Endothelial cell of umbilical vein (primary cell): Measurements from ENCODE around the gene CXCR6. TPM values are rescaled to one million over a fixed set of nuclear protein-coding genes. Genes with fewer than 3 reads are reported as not detected.

Experiments used
- BruUV-seq: library from RNA; stranded (reverse); fragments of 400-500 nt; replicated peaks from 2 replicates; lab custom pipeline; 2021; lab: Mats Ljungman, UMichigan
- CTCF ChIA-PET: fragments of 300-600, 350-600 bp; sonication (Branson Sonifier 250); formaldehyde crosslinking; loops from one replicate; lab custom pipeline; 2021; ENCODE audit warnings: antibody characterized with exemption, inconsistent platforms; lab: Charles Lee
- POLR2A ChIA-PET: fragments of 300-600, 350-600 bp; sonication (Branson Sonifier 250); formaldehyde crosslinking; loops from one replicate; lab custom pipeline; 2021; ENCODE audit warnings: antibody characterized with exemption, inconsistent platforms; lab: Charles Lee
- DNase-seq: peaks from one replicate; pipeline ENCODE4 v3.0.0-alpha.2; 2011; ENCODE audit warnings: low read depth, low spot score
- FAIRE-seq: peaks from 2 replicates; lab custom pipeline; 2011; peaks lifted over from hg19 to GRCh38; lab: Jason Lieb, UNC
- H2AFZ ChIP-seq: 2 replicates; pipeline ENCODE4 v1.6.0; 2012; ENCODE audit warnings: low read depth, low read length, control low read depth, inconsistent platforms
- H3K27ac ChIP-seq: 2 replicates; pipeline ENCODE4 v1.5.1; 2011; ENCODE audit warnings: low read depth, mild to moderate bottlenecking, control low read depth, low read length, moderate library complexity; ENCODE audit not compliant: insufficient read depth
- H3K27me3 ChIP-seq, 2 experiments: 2 replicates each; pipeline versions ENCODE4 v1.6.0 to v1.6.1; 2011; ENCODE audit warnings: low read length in 2 of 2, mixed read lengths in 1 of 2; ENCODE audit not compliant: control insufficient read depth in 2 of 2, insufficient read depth in 2 of 2
- H3K36me3 ChIP-seq, 2 experiments: 2 replicates in 1 of 2; 3 replicates in 1 of 2; pipeline ENCODE4 v1.5.1; 2011; ENCODE audit warnings: low read length in 2 of 2, mild to moderate bottlenecking in 1 of 2, moderate library complexity in 1 of 2; ENCODE audit not compliant: control insufficient read depth in 2 of 2, insufficient read depth in 2 of 2; ENCODE audit errors: extremely low read depth in 1 of 2
- H3K4me1 ChIP-seq: 3 replicates; pipeline ENCODE4 v1.5.1; 2011; ENCODE audit warnings: mild to moderate bottlenecking, low read length; ENCODE audit not compliant: control insufficient read depth, insufficient read depth; ENCODE audit errors: extremely low read depth
- H3K4me2 ChIP-seq: 2 replicates; pipeline ENCODE4 v1.6.1; 2011; ENCODE audit warnings: low read length, control low read depth, mixed read lengths; ENCODE audit not compliant: insufficient read depth
- H3K4me3 ChIP-seq, 3 experiments: fragments of 200-600 bp in 1 of 3; sonication (generic), shearing (Covaris generic) in 1 of 3; replicated peaks in 1 of 3; 2 replicates each; pipeline ENCODE4 v1.5.1; 2011 to 2016; ENCODE audit warnings: control low read depth in 3 of 3, low read length in 3 of 3, mild to moderate bottlenecking in 2 of 3, inconsistent platforms in 1 of 3, low read depth in 1 of 3, moderate library complexity in 1 of 3; ENCODE audit not compliant: insufficient read depth in 1 of 3
- H3K79me2 ChIP-seq: 2 replicates; pipeline ENCODE4 v1.6.0; 2012; ENCODE audit warnings: low read length, inconsistent platforms; ENCODE audit not compliant: control insufficient read depth, insufficient read depth
- H3K9ac ChIP-seq: replicated peaks from 2 replicates; pipeline ENCODE3; 2011; ENCODE audit warnings: low read length, control low read depth; ENCODE audit not compliant: insufficient read depth; ENCODE audit errors: extremely low read depth
- H3K9me1 ChIP-seq: replicated peaks from 3 replicates; pipeline ENCODE4 v1.6.0; 2011; ENCODE audit warnings: mild to moderate bottlenecking, low read length; ENCODE audit not compliant: control insufficient read depth, insufficient read depth; ENCODE audit errors: extremely low read depth
- H3K9me3 ChIP-seq: replicated peaks from 2 replicates; pipeline ENCODE4 v1.5.1; 2012; ENCODE audit warnings: low read length, inconsistent platforms; ENCODE audit not compliant: control insufficient read depth, insufficient read depth
- H4K20me1 ChIP-seq: replicated peaks from 2 replicates; pipeline ENCODE3; 2011; ENCODE audit warnings: mild to moderate bottlenecking, low read length; ENCODE audit not compliant: control insufficient read depth, insufficient read depth; ENCODE audit errors: extremely low read depth
- EZH2 ChIP-seq: IDR thresholded peaks from 2 replicates; pipeline ENCODE4 v1.6.1; 2012; ENCODE audit warnings: borderline replicate concordance, low read depth, mild to moderate bottlenecking, moderate library complexity, low read length, inconsistent platforms; ENCODE audit not compliant: severe bottlenecking
- FOS ChIP-seq: IDR thresholded peaks from 2 replicates; pipeline ENCODE4 v1.6.1; 2011; ENCODE audit warnings: mild to moderate bottlenecking, low read length, moderate library complexity, borderline replicate concordance; ENCODE audit not compliant: insufficient read depth
- MYC ChIP-seq: IDR thresholded peaks from one replicate; pipeline ENCODE4 v1.6.1; 2011; ENCODE audit warnings: mild to moderate bottlenecking, low read depth, low read length
- dilution Hi-C: fragments of 300-500 bp; cut with MboI; formaldehyde crosslinking; loops from one replicate; pipeline ENCODE4 v1.15.0; 2019; ENCODE audit warnings: low sequenced_read_pairs; ENCODE audit not compliant: extremely low pct_ligation_motif_present
- intact Hi-C: fragments of 100-400 bp; cut with micrococcal nuclease; formaldehyde crosslinking; loops from one replicate; pipeline ENCODE4 v1.10.0; 2022
- polyA plus RNA-seq, 4 experiments: library from polyadenylated mRNA; depleted of rRNA in 3 of 4; stranded (reverse) in 3 of 4; unstranded in 1 of 4; fragments of >200 nt; gene quantifications; 2 replicates each; pipeline versions ENCODE4 v1.2.1 to v1.2.3, GENCODE V29; 2011 to 2012; ENCODE audit warnings: missing spikeins in 1 of 4
- total RNA-seq: library from RNA; stranded (reverse); gene quantifications from 2 replicates; pipeline ENCODE4 v1.2.3, GENCODE V29; 2021

The CXCR6 gene
- total and polyA plus RNA-seq, 2 donors (not counting 3 experiments of a cell fraction or from before 2014, with no cell fraction given): not detected

GRCh38 chr3:45986303-45986982 lies 43.2 kb downstream of the CXCR6 start:
- H3K36me3 ChIP-seq: peaks cover 11 to 12% of the 10 kb centered on the region in 2 experiments
- POLR2A ChIA-PET: no interaction called here
- CTCF ChIA-PET: interaction anchor here (0.9 to 2.1 kb wide), 4 partner anchors 13 to 441 kb away, joined by 3 to 8 read pairs (median 4); no protein-coding TSS in a partner anchor
- H2AFZ ChIP-seq: peak overlapping the region; percentile 5
- H3K4me2 ChIP-seq: no peak overlapping the region
- H3K4me1 ChIP-seq: peaks cover 38% of the 10 kb centered on the region
- no peaks in the 10 kb centered on the region for H3K27me3 ChIP-seq
- BruUV-seq: no TSS peak
- H3K9me3 ChIP-seq: no peaks in the 10 kb centered on the region
- peaks cover 26% of the 10 kb centered on the region for H3K79me2 ChIP-seq
- no peaks in the 10 kb centered on the region for H4K20me1 ChIP-seq
- H3K9me1 ChIP-seq: no peaks in the 10 kb centered on the region
- H3K27ac ChIP-seq: peak overlapping the region; percentile 94
- DNase-seq (peak; percentile 76), FAIRE-seq (peak; percentile 86)
- intact Hi-C loops (loop anchor here (5.0 kb wide), 1 partner anchor 91 kb away; no protein-coding TSS in a partner anchor), dilution Hi-C loops (no loop called here)
- peak; percentile 34 for TF ChIP-seq FOS
- no peak for TF ChIP-seq MYC
- no peak overlapping the region for H3K4me3 ChIP-seq
- H3K9ac ChIP-seq: peak overlapping the region; percentile 28

GRCh38 chr3:45987368-45988291 lies 44.4 kb downstream of the CXCR6 start:
- peak; percentile 96 for DNase-seq
- POLR2A ChIA-PET: no interaction called here
- CTCF ChIA-PET: interaction anchor here (1.2 to 2.1 kb wide), 4 partner anchors 12 to 440 kb away, joined by 4 to 8 read pairs (median 4); no protein-coding TSS in a partner anchor
- intact Hi-C loops (loop anchor here (1.0 to 5.0 kb wide), 2 partner anchors 8 to 90 kb away; partner anchors contain the start of gene FYCO1), dilution Hi-C loops (no loop called here)
- Histone ChIP-seq H3K4me2 (peak overlapping the region; percentile 11), H3K79me2 (peaks cover 31% of the 10 kb centered on the region), H3K4me1 (peaks cover 38% of the 10 kb centered on the region), H3K9me3 (no peaks in the 10 kb centered on the region), H3K36me3 (peaks cover 6 to 8% of the 10 kb centered on the region in 2 experiments), H2AFZ (peak overlapping the region; percentile 43), H3K9ac (peak overlapping the region; percentile 70), H3K9me1 (no peaks in the 10 kb centered on the region), H4K20me1 (no peaks in the 10 kb centered on the region), H3K4me3 (no peak overlapping the region), H3K27me3 (no peaks in the 10 kb centered on the region), H3K27ac (peak overlapping the region; percentile 94)
- FAIRE-seq: peak; percentile 94
- BruUV-seq: TSS peak; percentile 77
- TF ChIP-seq EZH2: no peak
